Vagina (tissue), 2 donors: ENCODE results near the gene SLC12A3. TPM values are rescaled to one million over a fixed set of nuclear protein-coding genes. Genes with fewer than 3 reads are reported as not detected.

ENCODE experiments used
- DNase-seq, 2 donors: peaks; one replicate each; pipeline ENCODE4 v3.0.0-alpha.2; 2017; ENCODE audit errors: extremely low spot score in 2 of 2
- H3K27ac ChIP-seq: fragments of 200-600 bp; sonication (generic); one replicate; pipeline ENCODE4 v1.5.1; 2019
- H3K27me3 ChIP-seq: fragments of 200-600 bp; sonication (generic); one replicate; pipeline ENCODE4 v1.5.1; 2019
- H3K36me3 ChIP-seq, 2 donors: fragments of 200-600 bp; sonication (generic); one replicate each; pipeline ENCODE4 v1.5.1; 2017 to 2019
- H3K4me1 ChIP-seq: fragments of 200-600 bp; sonication (generic); one replicate; pipeline ENCODE4 v1.5.1; 2019
- H3K4me3 ChIP-seq, 2 donors: fragments of 200-600 bp; sonication (generic); 1 replicate in 1 of 2; 2 replicates in 1 of 2; pipeline ENCODE4 v1.5.1; 2016 to 2019
- H3K9me3 ChIP-seq: fragments of 200-600 bp; sonication (generic); one replicate; pipeline ENCODE4 v1.5.1; 2019
- CTCF ChIP-seq, 3 experiments: fragments of 450-650 bp in 2 of 3; fragments of 200-600 bp in 1 of 3; sonication (generic) in 1 of 3; IDR thresholded peaks; one replicate each; pipeline ENCODE4 v1.5.1; 2017 to 2019; ENCODE audit warnings: antibody characterized with exemption in 3 of 3, mild to moderate bottlenecking in 2 of 3, moderate library complexity in 2 of 3
- POLR2A ChIP-seq, 2 donors: fragments of 450-650 bp; IDR thresholded peaks; one replicate each; pipeline ENCODE4 v1.6.1; 2017; ENCODE audit warnings: antibody characterized with exemption in 2 of 2, mild to moderate bottlenecking in 2 of 2, moderate library complexity in 2 of 2
- POLR2AphosphoS5 ChIP-seq, 2 donors: sonication (generic); formaldehyde crosslinking; IDR thresholded peaks; one replicate each; pipeline ENCODE4 v1.9.0; 2017; ENCODE audit warnings: antibody characterized with exemption in 2 of 2, mild to moderate bottlenecking in 2 of 2, low read depth in 1 of 2; ENCODE audit not compliant: insufficient read depth in 1 of 2
- intact Hi-C: fragments of 100-400 bp; cut with DNase I; formaldehyde crosslinking; loops from one replicate; pipeline ENCODE4 v1.15.1; 2023
- total RNA-seq: library from RNA; depleted of rRNA; stranded (reverse); fragments of >200 nt; gene quantifications from one replicate; pipeline ENCODE4 v1.2.3, GENCODE V29; 2016

The SLC12A3 gene
- total RNA-seq, 1 donor from 2014 or later: not detected

- no peak overlapping the region for H3K4me3 ChIP-seq
- no peaks in the 10 kb centered on the region for H3K27me3 ChIP-seq
- TF ChIP-seq POLR2AphosphoS5 (IDR thresholded peaks at IDR 0.05; ENCODE audit: insufficient read depth in 1 of 2, low read depth in 1 of 2) (no peak), CTCF (IDR thresholded peaks at IDR 0.05) (no peak), POLR2A (IDR thresholded peaks at IDR 0.05) (no peak)
- intact Hi-C loops: no loop called here
- DNase-seq: no peak
- no peak overlapping the region for H3K27ac ChIP-seq
- no peaks in the 10 kb centered on the region for H3K9me3 ChIP-seq
- H3K4me1 ChIP-seq: no peaks in the 10 kb centered on the region
- H3K36me3 ChIP-seq: no peaks in the 10 kb centered on the region
Observed at GRCh38 chr16:56895813-56896212, 30.8 kb downstream of the SLC12A3 start.

- no peaks in the 10 kb centered on the region for H3K27me3 ChIP-seq
- H3K27ac ChIP-seq: no peak overlapping the region
- no peak overlapping the region for H3K4me3 ChIP-seq
- H3K4me1 ChIP-seq: no peaks in the 10 kb centered on the region
- no peak for TF ChIP-seq POLR2A (IDR thresholded peaks at IDR 0.05)
- DNase-seq: no peak
- intact Hi-C loops: no loop called here
- H3K36me3 ChIP-seq: no peaks in the 10 kb centered on the region
- no peaks in the 10 kb centered on the region for H3K9me3 ChIP-seq
Observed at GRCh38 chr16:56896244-56896643, 31.2 kb downstream of the SLC12A3 start.

GRCh38 chr16:56897026-56897799 is 32.2 kb downstream of the SLC12A3 start:
- Histone ChIP-seq H3K27me3 (no peaks in the 10 kb centered on the region), H3K36me3 (no peaks in the 10 kb centered on the region), H3K4me1 (no peaks in the 10 kb centered on the region), H3K27ac (no peak overlapping the region), H3K4me3 (no peak overlapping the region), H3K9me3 (no peaks in the 10 kb centered on the region)
- intact Hi-C loops: no loop called here
- no peak for TF ChIP-seq POLR2A (IDR thresholded peaks at IDR 0.05)
- no peak for TF ChIP-seq POLR2AphosphoS5 (IDR thresholded peaks at IDR 0.05; ENCODE audit: insufficient read depth in 1 of 2, low read depth in 1 of 2)
- no peak for TF ChIP-seq CTCF (IDR thresholded peaks at IDR 0.05)
- DNase-seq: no peak

GRCh38 chr16:56898847-56899246 is 33.8 kb downstream of the SLC12A3 start:
- no peak overlapping the region for H3K4me3 ChIP-seq
- no peak for TF ChIP-seq POLR2A (IDR thresholded peaks at IDR 0.05)
- TF ChIP-seq POLR2AphosphoS5 (IDR thresholded peaks at IDR 0.05; ENCODE audit: insufficient read depth in 1 of 2, low read depth in 1 of 2): no peak
- TF ChIP-seq CTCF (IDR thresholded peaks at IDR 0.05): no peak
- no peaks in the 10 kb centered on the region for H3K27me3 ChIP-seq
- intact Hi-C loops: no loop called here
- H3K36me3 ChIP-seq: no peaks in the 10 kb centered on the region
- H3K27ac ChIP-seq: no peak overlapping the region
- no peak for DNase-seq
- no peaks in the 10 kb centered on the region for H3K9me3 ChIP-seq
- no peaks in the 10 kb centered on the region for H3K4me1 ChIP-seq

- Histone ChIP-seq H3K27ac (no peak overlapping the region), H3K36me3 (no peaks in the 10 kb centered on the region), H3K4me1 (no peaks in the 10 kb centered on the region), H3K4me3 (no peak overlapping the region), H3K9me3 (no peaks in the 10 kb centered on the region), H3K27me3 (no peaks in the 10 kb centered on the region)
- TF ChIP-seq POLR2AphosphoS5 (IDR thresholded peaks at IDR 0.05; ENCODE audit: insufficient read depth in 1 of 2, low read depth in 1 of 2) (no peak), POLR2A (IDR thresholded peaks at IDR 0.05) (no peak), CTCF (IDR thresholded peaks at IDR 0.05) (no peak)
- DNase-seq: no peak
- intact Hi-C loops: no loop called here
Observed at GRCh38 chr16:56903866-56904265, 38.9 kb downstream of the SLC12A3 start.
